Pericardium fibroblast (primary cell): ENCODE measurements around the gene CNGA2. TPM values are rescaled to one million over a fixed set of nuclear protein-coding genes. Genes with fewer than 3 reads are reported as not detected.

Experiments
- total RNA-seq: library from RNA; depleted of rRNA; stranded (reverse); fragments of >200 nt; gene quantifications from 2 replicates; pipeline ENCODE4 v1.2.3, GENCODE V29; 2015

Gene CNGA2
- not detected in 2 replicates for total RNA-seq

GRCh38 chrX:151734446-151734845 is at the start of gene CNGA2:
CNGA2 (plus strand) TSS chrX:151734746; CDS start chrX:151738484, 3,738 bp downstream.

DNA sequence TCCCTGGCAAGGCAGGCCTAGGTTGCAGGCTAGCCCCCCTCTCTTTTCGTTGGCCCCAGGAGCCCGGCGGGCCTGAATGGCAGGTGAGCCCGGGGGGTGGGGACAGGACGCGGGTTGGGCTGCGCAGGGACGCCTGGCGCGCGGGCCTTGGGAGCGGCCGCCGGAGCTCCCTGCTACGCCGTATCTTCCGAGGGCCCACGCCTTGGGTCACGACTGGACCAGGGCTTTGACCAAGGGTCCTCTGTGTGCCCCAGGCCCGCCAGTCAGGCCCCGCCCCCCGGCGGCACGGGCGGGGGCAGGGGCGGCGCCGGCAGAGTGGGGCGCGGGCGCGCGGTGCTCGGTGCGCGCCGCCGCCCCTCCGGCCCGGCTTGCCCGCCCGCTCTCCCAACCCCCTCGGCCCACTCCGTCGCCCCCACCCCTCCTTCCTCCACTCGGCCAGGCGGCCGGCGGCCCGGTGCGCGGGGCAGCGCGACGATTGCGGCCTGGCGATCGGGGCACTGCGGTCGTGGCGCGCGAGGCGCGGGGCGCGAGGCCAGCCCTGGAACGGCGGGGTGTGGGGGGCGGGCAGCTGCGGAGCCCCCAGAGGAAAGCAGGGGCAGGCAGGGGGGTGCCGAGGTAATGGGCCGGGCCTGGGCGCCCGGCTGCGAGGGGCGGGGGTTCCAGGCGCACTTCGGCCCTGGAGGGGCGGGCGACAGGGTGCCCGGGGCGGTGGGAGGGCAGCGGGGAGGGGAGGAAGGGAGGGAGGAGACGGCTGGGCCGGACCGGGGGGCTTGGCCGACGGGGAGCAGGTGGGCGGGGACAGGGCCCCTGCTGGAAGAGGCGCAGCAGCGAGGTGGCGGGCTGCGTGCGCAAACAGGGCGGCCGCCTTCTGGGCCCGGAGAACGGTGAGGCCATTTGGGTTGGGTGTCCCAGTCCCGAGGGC is 39.6 kb upstream of the CNGA2 start, which contains the start of gene PRRG3:
PRRG3 (plus strand) TSS at position 798 of the 922 bp plus-strand sequence. CDS start 3,357 bp downstream, outside the sequence.

DNA sequence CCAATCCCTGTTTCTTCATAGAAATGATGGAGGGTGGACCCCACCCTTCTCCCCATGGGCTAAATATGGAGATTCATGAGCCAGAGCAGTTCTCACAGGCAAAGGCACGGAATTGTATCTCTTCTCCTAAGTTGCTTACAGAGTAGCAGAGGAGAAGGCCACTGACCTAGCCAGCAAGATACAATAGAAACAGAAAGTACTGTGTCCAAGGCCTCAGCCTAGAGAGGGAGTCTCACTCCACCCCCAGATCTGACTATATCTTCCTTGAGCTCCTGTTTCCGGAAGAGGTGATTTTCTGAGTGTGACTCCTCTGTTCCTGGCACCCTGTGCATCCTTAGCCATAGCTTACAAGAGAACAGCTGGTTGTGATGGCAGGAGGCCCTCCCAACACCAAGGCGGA is 18.8 kb upstream of the CNGA2 start, which contains the start of gene FATE1:
FATE1 (plus strand) TSS at position 284 of the 400 bp plus-strand sequence; CDS start at position 369, 85 bp downstream.

Other genes with a start within 250 kb of the CNGA2 start
- gene PASD1, start 171.1 kb upstream of the CNGA2 start, total RNA-seq, result not detected in 2 replicates
- gene PRRG3, start 39.3 kb upstream of the CNGA2 start, total RNA-seq, result not detected in 2 replicates
- gene FATE1, start 18.7 kb upstream of the CNGA2 start, total RNA-seq, result not detected in 2 replicates
- gene MAGEA4, start 178.1 kb downstream of the CNGA2 start, total RNA-seq, result not detected in 2 replicates
- gene GABRE, start 239.9 kb downstream of the CNGA2 start, total RNA-seq, result 20.4 and 26.0 TPM in 2 replicates